ENCODE results near the gene SERPINB6. TPM values are rescaled to one million over a fixed set of nuclear protein-coding genes. Genes with fewer than 3 reads are reported as not detected.

Gene SERPINB6
- total RNA-seq, 1 experiment from 2014 or later: 169 TPM

GRCh38 chr6:2989332-2990247 lies 18.2 kb upstream of the SERPINB6 start:
- Histone ChIP-seq H3K9me2 (ENCODE audit: insufficient read depth) (no peaks in the 10 kb centered on the region), H3K9me3 (ENCODE audit: insufficient read depth, low read depth) (no peaks in the 10 kb centered on the region), H3K27ac (peak overlapping the region; percentile 99), H3F3A (ENCODE audit: insufficient read depth, low read depth) (peaks cover 56% of the 10 kb centered on the region), H3K36me3 (ENCODE audit: low read depth) (no peaks in the 10 kb centered on the region), H3K4me2 (peak overlapping the region; percentile 96), H4K20me1 (ENCODE audit: insufficient read depth) (no peaks in the 10 kb centered on the region), H3K4me1 (replicated peaks; ENCODE audit: insufficient read depth) (peaks cover 46% of the 10 kb centered on the region), H3K27me3 (ENCODE audit: insufficient read depth, low read depth) (no peaks in the 10 kb centered on the region), H3K4me3 (peak overlapping the region; percentile 83), H2AFZ (peak overlapping the region; percentile 63), H3K79me2 (ENCODE audit: low read depth) (no peaks in the 10 kb centered on the region)
- TF ChIP-seq, protein P1, sequence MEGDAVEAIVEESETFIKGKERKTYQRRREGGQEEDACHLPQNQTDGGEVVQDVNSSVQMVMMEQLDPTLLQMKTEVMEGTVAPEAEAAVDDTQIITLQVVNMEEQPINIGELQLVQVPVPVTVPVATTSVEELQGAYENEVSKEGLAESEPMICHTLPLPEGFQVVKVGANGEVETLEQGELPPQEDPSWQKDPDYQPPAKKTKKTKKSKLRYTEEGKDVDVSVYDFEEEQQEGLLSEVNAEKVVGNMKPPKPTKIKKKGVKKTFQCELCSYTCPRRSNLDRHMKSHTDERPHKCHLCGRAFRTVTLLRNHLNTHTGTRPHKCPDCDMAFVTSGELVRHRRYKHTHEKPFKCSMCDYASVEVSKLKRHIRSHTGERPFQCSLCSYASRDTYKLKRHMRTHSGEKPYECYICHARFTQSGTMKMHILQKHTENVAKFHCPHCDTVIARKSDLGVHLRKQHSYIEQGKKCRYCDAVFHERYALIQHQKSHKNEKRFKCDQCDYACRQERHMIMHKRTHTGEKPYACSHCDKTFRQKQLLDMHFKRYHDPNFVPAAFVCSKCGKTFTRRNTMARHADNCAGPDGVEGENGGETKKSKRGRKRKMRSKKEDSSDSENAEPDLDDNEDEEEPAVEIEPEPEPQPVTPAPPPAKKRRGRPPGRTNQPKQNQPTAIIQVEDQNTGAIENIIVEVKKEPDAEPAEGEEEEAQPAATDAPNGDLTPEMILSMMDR (conservative IDR thresholded peaks at IDR 0.05): peak; percentile 44; the same call in 1 of the 2 replicates
- TF ChIP-seq EZH2 (IDR thresholded peaks at IDR 0.05; ENCODE audit: low read depth): no peak
- intact Hi-C loops (cut with micrococcal nuclease; ENCODE audit: unreplicated experiment): loop anchor here (1.0 to 5.0 kb wide), 6 partner anchors 18 to 251 kb away; partner anchors contain the start of genes BPHL and SERPINB6
- ChIA-PET POLR2A (ENCODE audit: unreplicated experiment) (interaction anchor here (0.6 to 1.6 kb wide), 6 partner anchors 18 to 224 kb away, joined by 3 to 18 read pairs (median 4); partner anchors contain the start of genes SERPINB1, SERPINB6 and WRNIP1), CTCF (interaction anchor here (0.7 to 2.7 kb wide), 8 partner anchors 10 to 251 kb away, joined by 3 to 10 read pairs (median 6); no protein-coding TSS in a partner anchor)
- peak; percentile 81 to 90 for DNase-seq
- BruUV-seq (replicated peaks): no TSS peak

- H3K27ac ChIP-seq: peak overlapping the region; percentile 99
- ChIA-PET CTCF (interaction anchor here (0.5 to 2.7 kb wide), 4 partner anchors 36 to 313 kb away, joined by 3 to 10 read pairs (median 6); no protein-coding TSS in a partner anchor), POLR2A (ENCODE audit: unreplicated experiment) (interaction anchor here (0.5 to 1.6 kb wide), 4 partner anchors 11 to 147 kb away, joined by 3 to 19 read pairs (median 12); partner anchors contain the start of gene SERPINB1)
- peaks cover 56% of the 10 kb centered on the region for H3F3A ChIP-seq (ENCODE audit: insufficient read depth, low read depth)
- H3K4me1 ChIP-seq (replicated peaks; ENCODE audit: insufficient read depth): peaks cover 49% of the 10 kb centered on the region
- DNase-seq: peak; percentile 87 to 91
- H4K20me1 ChIP-seq (ENCODE audit: insufficient read depth): no peaks in the 10 kb centered on the region
- H3K9me2 ChIP-seq (ENCODE audit: insufficient read depth): no peaks in the 10 kb centered on the region
- no peak for TF ChIP-seq EZH2 (IDR thresholded peaks at IDR 0.05; ENCODE audit: low read depth)
- TF ChIP-seq, protein P1 (conservative IDR thresholded peaks at IDR 0.05): peak; percentile 74
- peak overlapping the region; percentile 63 for H2AFZ ChIP-seq
- H3K36me3 ChIP-seq (ENCODE audit: low read depth): no peaks in the 10 kb centered on the region
- H3K79me2 ChIP-seq (ENCODE audit: low read depth): no peaks in the 10 kb centered on the region
- intact Hi-C loops (cut with micrococcal nuclease; ENCODE audit: unreplicated experiment): loop anchor here (1.0 to 5.0 kb wide), 7 partner anchors 17 to 250 kb away; partner anchors contain the start of gene SERPINB6
- H3K9me3 ChIP-seq (ENCODE audit: insufficient read depth, low read depth): no peaks in the 10 kb centered on the region
- TSS peak; percentile 50 for BruUV-seq (replicated peaks)
- H3K4me2 ChIP-seq: peak overlapping the region; percentile 96
- H3K4me3 ChIP-seq: peak overlapping the region; percentile 83
- no peaks in the 10 kb centered on the region for H3K27me3 ChIP-seq (ENCODE audit: insufficient read depth, low read depth)
Measured at GRCh38 chr6:2988426-2989331, 17.3 kb upstream of the SERPINB6 start.
